Measurements from ENCODE around the gene ITPR1.
"Not testable (repeated sequence)": the region's sequence is repeated elsewhere in the genome, so short reads cannot be mapped to it uniquely, and the experiment has no call there.

ITPR1 gene

GRCh38 chr3:4749567-4750002, 256.4 kb downstream of the ITPR1 start:
- DNase-seq: no peak

DNA sequence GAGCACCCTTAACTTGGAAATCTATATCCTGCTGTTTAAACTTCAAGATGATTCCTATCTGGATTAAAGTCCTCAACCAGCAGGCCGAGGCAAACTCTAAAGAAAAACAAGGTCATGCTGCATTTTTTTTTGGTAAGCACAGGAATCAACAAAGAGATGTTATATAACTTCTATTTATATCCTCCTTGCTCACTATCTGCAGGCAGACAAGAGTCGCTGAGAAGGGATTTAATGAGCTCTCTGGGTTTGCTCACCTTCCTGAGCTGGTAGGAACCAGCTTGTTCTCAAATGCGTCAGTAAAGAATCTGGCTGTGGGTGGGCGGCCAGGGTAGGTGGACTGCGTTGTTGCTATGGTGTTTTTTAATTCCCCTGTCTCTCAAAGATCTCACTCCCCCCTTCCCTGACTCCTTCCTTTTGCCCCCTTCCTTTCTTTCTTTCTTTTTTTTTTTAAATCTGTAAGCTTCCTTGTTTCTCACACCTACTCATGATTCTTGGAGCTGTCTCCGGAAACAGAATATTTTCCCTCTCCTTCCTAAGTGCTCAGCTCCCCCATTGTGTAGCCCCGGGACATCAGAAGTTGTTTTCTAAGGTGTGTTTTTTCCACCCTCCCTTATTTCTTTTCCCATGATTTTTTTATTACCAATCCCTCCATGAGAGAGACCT, 257.3 kb downstream of the ITPR1 start:
- DNase-seq: no peak

- DNase-seq: no peak
Measured at GRCh38 chr3:4751029-4751501, 257.9 kb downstream of the ITPR1 start.

DNA sequence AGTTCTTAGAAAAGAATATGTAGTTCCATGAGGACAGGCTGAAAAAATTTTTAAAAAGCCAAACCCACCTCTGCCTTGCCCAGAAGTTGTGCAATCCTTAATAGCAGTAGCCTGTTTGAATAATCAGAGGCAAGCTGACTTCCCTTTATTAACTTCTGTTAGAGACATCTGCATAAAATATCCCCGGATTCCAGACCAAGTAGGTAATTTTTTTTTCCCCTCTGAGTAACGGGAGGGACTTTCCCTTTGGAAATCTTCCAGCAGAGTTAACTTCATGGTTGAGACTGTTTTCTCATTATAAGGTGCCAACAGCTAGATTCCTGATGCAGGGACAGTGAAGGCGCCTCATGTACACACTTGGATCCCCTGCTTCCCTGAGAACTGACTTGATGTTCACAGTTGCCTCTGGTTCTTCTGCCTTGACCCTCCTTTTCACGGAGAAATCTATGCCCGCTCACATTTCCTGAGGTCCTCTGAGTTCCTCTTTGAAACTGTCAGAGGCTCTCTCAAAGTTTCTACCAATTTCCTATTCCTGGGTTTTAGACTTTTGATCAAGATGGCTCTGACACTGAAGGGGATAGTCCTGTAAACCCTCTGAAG, 258.5 kb downstream of the ITPR1 start:
- no peak for DNase-seq

DNA sequence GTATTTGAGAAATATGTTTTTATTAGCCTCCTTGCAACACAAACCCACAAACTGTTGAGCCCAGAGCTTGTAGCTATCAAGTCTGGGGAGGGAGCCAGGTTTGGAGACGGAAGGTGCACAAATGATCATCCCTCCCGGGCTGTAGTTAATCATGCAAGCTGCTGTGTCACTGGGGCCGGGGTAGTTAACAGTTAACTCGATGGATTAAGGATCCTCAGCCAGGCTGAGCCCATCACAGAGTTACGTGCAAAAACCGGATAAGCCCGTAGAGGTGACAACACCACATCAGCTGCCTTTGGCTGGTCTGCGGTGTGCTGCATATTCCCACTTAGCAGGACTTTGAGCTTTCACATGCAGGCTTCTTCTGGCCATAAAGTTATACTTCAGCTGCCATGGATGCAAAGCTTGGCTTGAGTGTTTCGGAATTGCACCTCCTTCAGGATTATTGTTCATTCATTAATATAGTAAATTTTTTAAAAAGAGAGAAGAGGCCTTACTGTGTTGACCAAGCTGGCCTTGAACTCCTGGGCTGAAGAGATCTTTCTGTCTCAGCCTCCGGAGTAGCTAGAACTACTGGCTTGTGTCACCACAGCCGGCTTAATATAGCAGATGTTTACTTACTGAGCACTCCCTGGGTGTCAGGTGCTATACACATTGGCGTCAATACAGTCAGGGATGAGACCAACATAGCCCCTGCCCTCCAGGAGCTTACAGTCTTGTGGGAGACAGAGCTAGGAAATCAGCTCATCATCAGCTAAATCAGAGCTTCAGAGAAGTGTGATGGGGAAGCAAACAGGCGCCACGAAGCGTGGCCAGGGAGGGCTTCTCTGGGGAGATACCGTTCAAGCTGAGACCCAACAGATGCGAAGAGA, 259.3 kb downstream of the ITPR1 start:
- DNase-seq: no peak

GRCh38 chr3:4753073-4753691, 260.0 kb downstream of the ITPR1 start:
- no peak for DNase-seq

DNA sequence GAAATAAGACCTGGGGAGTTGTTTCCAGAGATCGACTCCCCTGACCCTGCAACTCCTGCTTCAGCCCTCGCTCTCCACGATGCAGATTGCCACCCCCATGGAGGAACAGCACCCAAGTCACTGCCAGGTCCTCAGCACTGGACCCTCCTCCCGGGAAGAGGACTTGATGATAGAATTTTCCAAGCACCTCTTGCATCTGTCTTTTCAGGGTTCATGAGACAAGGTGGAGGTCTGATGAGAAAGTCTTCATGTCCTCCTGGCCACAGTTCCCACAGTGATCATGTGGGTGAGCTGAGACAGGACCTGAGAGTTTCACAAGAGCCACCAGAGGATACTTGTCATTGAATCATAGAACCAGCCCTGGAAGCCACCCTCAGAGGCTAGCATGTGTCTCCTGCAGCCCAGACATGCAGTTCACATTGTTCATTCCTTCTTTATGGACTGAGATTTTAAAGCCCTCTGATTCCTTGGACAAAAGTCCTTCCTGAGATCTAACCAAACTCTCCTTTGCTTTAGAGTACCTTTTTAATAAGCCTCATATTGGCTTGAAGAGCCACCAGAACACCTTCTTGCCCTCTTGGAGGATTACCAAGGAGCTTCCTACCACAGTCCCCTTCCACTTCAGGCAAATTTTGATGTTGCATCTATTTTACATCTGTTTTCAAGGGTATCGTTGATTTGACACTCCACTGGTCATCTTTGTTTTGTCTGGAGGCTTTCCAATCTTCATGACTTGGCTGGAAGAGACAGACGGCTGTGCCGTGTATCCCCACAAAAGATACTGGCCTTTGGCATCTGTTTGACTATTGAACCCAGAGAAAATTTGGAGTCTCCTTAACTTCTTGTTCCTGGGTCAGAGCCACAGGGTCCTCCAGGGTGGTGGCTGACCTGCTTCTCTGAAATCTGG, 261.3 kb downstream of the ITPR1 start:
- no peak for DNase-seq

- no peak for DNase-seq
Measured at GRCh38 chr3:4755566-4755965, 262.4 kb downstream of the ITPR1 start.

- no peak for DNase-seq
Measured at GRCh38 chr3:4756057-4756775, 263.1 kb downstream of the ITPR1 start.

DNA sequence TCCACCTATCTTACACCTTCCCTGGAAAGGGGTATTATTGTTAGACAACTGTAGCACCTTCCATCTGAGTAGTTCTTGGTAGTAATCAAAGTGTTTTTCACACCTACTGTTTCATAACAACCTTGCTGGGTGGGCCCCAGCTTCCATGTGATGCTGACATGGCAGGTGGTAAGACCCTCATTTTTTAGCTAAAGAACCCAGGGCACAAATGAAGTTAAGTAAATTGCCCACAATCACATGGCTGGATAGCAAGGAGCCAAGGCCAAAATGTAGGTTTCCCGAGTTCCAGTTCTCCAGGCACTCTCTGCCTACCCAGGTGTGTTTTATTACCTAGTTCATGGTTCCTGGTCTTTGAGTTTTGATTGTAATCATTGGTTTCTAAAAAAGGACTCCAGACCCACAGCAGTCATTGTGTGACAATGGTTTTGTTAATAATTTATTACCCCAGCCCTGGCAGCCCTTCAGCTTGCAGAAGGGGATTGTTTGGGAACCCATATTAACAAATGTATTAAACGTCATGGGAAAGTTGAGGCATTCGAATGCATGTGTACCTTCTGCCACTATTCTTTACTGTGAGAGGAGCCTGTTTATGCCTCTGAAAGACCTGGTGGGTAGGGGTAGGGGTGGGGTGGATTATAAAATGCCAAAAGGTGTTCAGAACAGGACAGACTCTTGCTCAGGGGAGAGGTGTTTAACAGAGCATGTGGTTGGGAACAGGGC, 263.9 kb downstream of the ITPR1 start:
- DNase-seq: no peak

DNA sequence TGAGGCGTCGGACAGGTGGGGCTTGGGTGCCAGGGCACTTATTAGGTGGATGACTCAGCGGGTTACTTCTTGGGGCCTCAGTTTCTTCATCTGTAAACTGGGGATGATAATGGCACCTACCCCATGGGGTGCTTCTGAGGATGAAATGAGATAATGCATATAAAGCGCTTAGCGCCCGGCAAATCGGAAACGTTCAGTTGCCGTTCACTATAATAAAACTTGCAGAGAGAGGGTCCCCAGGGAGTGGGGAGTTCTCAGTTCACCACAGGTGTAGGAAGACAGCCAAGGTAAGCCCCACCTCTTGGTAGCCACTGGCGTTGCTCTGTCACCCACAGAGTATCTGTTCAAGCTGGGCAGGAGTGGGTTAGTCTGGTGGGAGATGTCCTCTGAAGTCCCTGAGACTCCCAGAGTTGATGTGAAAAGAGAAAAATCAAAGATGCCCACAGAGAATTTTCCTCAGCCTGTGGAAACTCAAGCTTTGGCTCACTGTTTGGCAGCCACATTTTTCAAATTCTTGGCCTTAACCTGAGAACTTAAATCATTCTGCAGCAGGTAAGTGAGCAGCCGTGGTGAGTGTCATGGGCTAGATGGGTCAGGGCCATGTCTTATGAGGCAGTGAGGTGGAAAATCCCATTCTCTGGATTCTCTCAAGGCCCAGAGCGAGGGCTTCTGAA, 264.6 kb downstream of the ITPR1 start:
- no peak for DNase-seq

- DNase-seq: no peak
Measured at GRCh38 chr3:4758249-4758860, 265.2 kb downstream of the ITPR1 start.

DNA sequence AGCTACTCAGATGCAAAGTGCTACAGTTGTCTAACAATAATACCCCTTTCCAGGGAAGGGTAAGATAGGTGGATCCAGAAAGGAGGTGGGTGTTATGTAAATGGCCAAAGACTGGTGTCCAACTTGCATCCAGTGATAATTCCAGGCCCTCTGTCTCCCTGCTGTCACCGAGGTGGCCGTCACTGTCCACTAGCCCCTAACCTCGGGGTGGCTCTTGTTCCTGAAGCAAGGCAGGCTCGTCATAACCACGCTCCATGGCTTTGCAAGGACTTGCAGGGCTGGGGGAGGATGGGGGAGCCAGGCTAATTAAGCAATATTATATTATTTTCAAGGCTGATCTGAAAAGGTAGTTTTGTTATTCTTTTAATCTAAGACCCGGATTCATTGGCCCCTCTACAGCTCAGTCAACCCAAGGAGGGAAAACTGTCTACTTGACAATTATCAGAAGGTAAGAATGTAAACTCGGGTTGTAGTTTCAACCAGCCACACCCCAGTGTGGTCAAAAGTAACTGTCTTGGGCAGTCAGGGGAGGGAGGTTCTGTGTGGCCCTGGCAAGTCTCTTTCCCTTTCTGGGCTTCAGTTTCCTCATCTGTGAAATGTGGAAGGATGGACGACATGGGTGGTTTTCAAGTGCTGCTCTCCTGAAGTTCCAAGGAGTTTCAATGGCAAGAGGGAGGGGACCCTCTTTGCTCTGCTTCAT, 266.0 kb downstream of the ITPR1 start:
- no peak for DNase-seq

- DNase-seq: no peak
Measured at GRCh38 chr3:4759689-4760312, 266.7 kb downstream of the ITPR1 start.

- DNase-seq: no peak
Measured at GRCh38 chr3:4761759-4762158, 268.6 kb downstream of the ITPR1 start.

- not testable (repeated sequence) for DNase-seq
Measured at GRCh38 chr3:4762481-4763230, 269.5 kb downstream of the ITPR1 start.

DNA sequence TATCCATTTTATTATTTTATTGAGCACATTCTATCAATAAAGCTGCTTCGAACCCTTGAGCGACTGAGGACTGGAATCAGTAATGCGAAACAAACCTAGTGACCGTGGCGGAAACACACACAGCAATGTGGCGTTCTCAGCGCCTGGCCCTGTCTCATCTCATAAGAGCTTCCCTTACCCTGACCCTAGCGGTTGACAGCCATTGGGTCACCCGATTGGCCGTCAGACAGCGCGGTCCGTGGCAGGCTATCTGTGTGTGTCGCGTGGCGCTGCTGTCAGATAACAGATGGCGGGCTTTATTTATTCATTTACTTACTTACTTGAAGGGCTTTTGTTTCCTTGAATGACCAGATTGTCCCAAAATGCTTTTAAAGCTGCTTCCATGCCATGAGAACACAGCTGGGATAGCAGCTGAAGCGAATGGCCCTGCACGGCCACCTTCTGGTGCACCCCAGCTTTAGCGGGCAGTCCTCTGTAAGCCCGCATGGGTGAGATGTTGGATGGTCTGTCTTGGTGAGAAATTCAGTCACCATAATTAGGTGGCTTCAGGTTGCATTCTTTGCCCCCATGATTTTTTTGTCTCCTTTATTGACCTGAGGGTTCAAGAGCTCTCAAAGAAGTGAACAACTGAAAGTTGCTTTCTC, 270.6 kb downstream of the ITPR1 start:
- DNase-seq: no peak

Data from NCI-H1092 (cell line).